ENCODE data around the gene RAB4B.
"Not testable (repeated sequence)": the region's sequence is repeated elsewhere in the genome, so short reads cannot be mapped to it uniquely, and the experiment has no call there.

The RAB4B gene

GRCh38 chr19:40808021-40808325 lies 29.9 kb downstream of the RAB4B start:
- H3K4me3 ChIP-seq (ENCODE audit: low read depth, low read length), result no peak overlapping the region
- no peak for TF ChIP-seq CTCF (IDR thresholded peaks at IDR 0.05; ENCODE audit: control insufficient read depth, extremely low read depth, insufficient read depth)
- DNase-seq (ENCODE audit: low read depth), result no peak

GRCh38 chr19:40808497-40808896 lies 30.4 kb downstream of the RAB4B start:
- no peak for TF ChIP-seq CTCF (IDR thresholded peaks at IDR 0.05; ENCODE audit: control insufficient read depth, extremely low read depth, insufficient read depth)
- no peak for DNase-seq (ENCODE audit: low read depth)

GRCh38 chr19:40809358-40810086 lies 31.5 kb downstream of the RAB4B start:
- H3K4me3 ChIP-seq (ENCODE audit: low read depth, low read length), result no peak overlapping the region
- DNase-seq (ENCODE audit: low read depth), result no peak
- no peak for TF ChIP-seq CTCF (IDR thresholded peaks at IDR 0.05; ENCODE audit: control insufficient read depth, extremely low read depth, insufficient read depth)

More at GRCh38 chr19:40808497-40808896, 30.4 kb downstream of the RAB4B start:
- no peak overlapping the region for H3K4me3 ChIP-seq (ENCODE audit: low read depth, low read length)

GRCh38 chr19:40810160-40810559 lies 32.1 kb downstream of the RAB4B start:
- no peak for TF ChIP-seq CTCF (IDR thresholded peaks at IDR 0.05; ENCODE audit: control insufficient read depth, extremely low read depth, insufficient read depth)
- no peak overlapping the region for H3K4me3 ChIP-seq (ENCODE audit: low read depth, low read length)
- DNase-seq (ENCODE audit: low read depth), result no peak

GRCh38 chr19:40810649-40811408 lies 32.8 kb downstream of the RAB4B start:
- DNase-seq (ENCODE audit: low read depth); H3K4me3 ChIP-seq (ENCODE audit: low read depth, low read length): not testable (repeated sequence)

GRCh38 chr19:40811478-40812341 lies 33.7 kb downstream of the RAB4B start:
- H3K4me3 ChIP-seq (ENCODE audit: low read depth, low read length), result no peak overlapping the region
- TF ChIP-seq CTCF (IDR thresholded peaks at IDR 0.05; ENCODE audit: control insufficient read depth, extremely low read depth, insufficient read depth), result no peak
- DNase-seq (ENCODE audit: low read depth), result no peak

GRCh38 chr19:40812571-40812970 lies 34.5 kb downstream of the RAB4B start:
- not testable (repeated sequence) for DNase-seq (ENCODE audit: low read depth); H3K4me3 ChIP-seq (ENCODE audit: low read depth, low read length)
